H9 (cell line): ENCODE measurements around the gene GSTO2. TPM values are rescaled to one million over a fixed set of nuclear protein-coding genes. Genes with fewer than 3 reads are reported as not detected.

Source experiments
- DNase-seq: peaks from one replicate; pipeline ENCODE4 v3.0.0-alpha.2; 2017
- H2AFZ ChIP-seq: one replicate; pipeline ENCODE4 v1.6.1; 2013; ENCODE audit warnings: mild to moderate bottlenecking, low read length, control low read depth, moderate library complexity
- H2AK5ac ChIP-seq: 2 replicates; pipeline ENCODE4 v1.6.1; 2013; ENCODE audit warnings: low read length, control low read depth, mixed read lengths; ENCODE audit not compliant: insufficient read length
- H2BK120ac ChIP-seq: one replicate; pipeline ENCODE4 v1.6.1; 2013; ENCODE audit warnings: low read depth, mild to moderate bottlenecking, low read length, control low read depth, inconsistent platforms; ENCODE audit not compliant: poor library complexity, severe bottlenecking
- H2BK12ac ChIP-seq: 2 replicates; pipeline ENCODE4 v1.6.1; 2013; ENCODE audit warnings: low read length, control low read depth, mixed read lengths, low read depth; ENCODE audit not compliant: insufficient read length
- H2BK15ac ChIP-seq: 2 replicates; pipeline ENCODE4 v1.6.1; 2013; ENCODE audit warnings: low read depth, low read length, control low read depth
- H2BK20ac ChIP-seq: one replicate; pipeline ENCODE4 v1.6.1; 2013; ENCODE audit warnings: low read depth, mild to moderate bottlenecking, low read length, control low read depth, inconsistent platforms; ENCODE audit not compliant: poor library complexity, severe bottlenecking
- H2BK5ac ChIP-seq: 2 replicates; pipeline ENCODE4 v1.6.1; 2013; ENCODE audit warnings: low read length, control low read depth, mixed read lengths; ENCODE audit not compliant: insufficient read length
- H3K14ac ChIP-seq: 2 replicates; pipeline ENCODE4 v1.6.1; 2013; ENCODE audit warnings: low read length, control low read depth; ENCODE audit not compliant: insufficient read depth
- H3K18ac ChIP-seq: 2 replicates; pipeline ENCODE4 v1.6.1; 2013; ENCODE audit warnings: low read depth, mild to moderate bottlenecking, mixed read lengths, low read length, control low read depth; ENCODE audit not compliant: insufficient read length
- H3K23ac ChIP-seq: 2 replicates; pipeline ENCODE4 v1.6.1; 2013; ENCODE audit warnings: low read length, control low read depth, mixed read lengths, low read depth; ENCODE audit not compliant: insufficient read length
- H3K23me2 ChIP-seq: 2 replicates; pipeline ENCODE4 v1.6.1; 2013; ENCODE audit warnings: low read depth, mild to moderate bottlenecking, mixed read lengths, low read length, control low read depth; ENCODE audit not compliant: insufficient read length, poor library complexity, severe bottlenecking
- H3K27ac ChIP-seq: 2 replicates; pipeline ENCODE4 v1.5.1; 2013; ENCODE audit warnings: low read length, control low read depth, mixed read lengths, low read depth; ENCODE audit not compliant: insufficient read length
- H3K27me3 ChIP-seq: 2 replicates; pipeline ENCODE4 v1.6.1; 2013; ENCODE audit warnings: low read length, control low read depth, inconsistent platforms; ENCODE audit not compliant: insufficient read depth
- H3K4ac ChIP-seq: 2 replicates; pipeline ENCODE4 v1.6.1; 2013; ENCODE audit warnings: low read depth, mild to moderate bottlenecking, control low read depth, inconsistent platforms, low read length, moderate library complexity
- H3K4me1 ChIP-seq: 2 replicates; pipeline ENCODE4 v1.6.1; 2013; ENCODE audit warnings: low read length, control low read depth, inconsistent platforms; ENCODE audit not compliant: insufficient read depth
- H3K4me2 ChIP-seq: 2 replicates; pipeline ENCODE4 v1.6.1; 2013; ENCODE audit warnings: low read length, control low read depth, mixed read lengths; ENCODE audit not compliant: insufficient read length, insufficient read depth
- H3K56ac ChIP-seq: 2 replicates; pipeline ENCODE4 v1.6.1; 2013; ENCODE audit warnings: low read depth, mild to moderate bottlenecking, mixed read lengths, low read length, control low read depth; ENCODE audit not compliant: insufficient read length
- H3K79me1 ChIP-seq: 2 replicates; pipeline ENCODE4 v1.6.1; 2013; ENCODE audit warnings: low read depth, mild to moderate bottlenecking, moderate library complexity, low read length, control low read depth, inconsistent platforms; ENCODE audit not compliant: insufficient read depth, poor library complexity, severe bottlenecking
- H3K79me2 ChIP-seq: 2 replicates; pipeline ENCODE4 v1.6.1; 2013; ENCODE audit warnings: low read length, control low read depth, inconsistent platforms; ENCODE audit not compliant: insufficient read depth
- H3K9ac ChIP-seq: 2 replicates; pipeline ENCODE4 v1.6.1; 2013; ENCODE audit warnings: low read length, control low read depth, mixed read lengths; ENCODE audit not compliant: insufficient read length; ENCODE audit errors: extremely low read depth
- H3K9me3 ChIP-seq: one replicate; pipeline ENCODE4 v1.6.1; 2013; ENCODE audit warnings: low read depth, low read length, inconsistent platforms; ENCODE audit not compliant: control insufficient read depth
- H3T11ph ChIP-seq: one replicate; pipeline ENCODE4 v1.6.1; 2013; ENCODE audit warnings: mild to moderate bottlenecking, low read length, control low read depth, inconsistent platforms
- H4K20me1 ChIP-seq: one replicate; pipeline ENCODE4 v1.6.1; 2013; ENCODE audit not compliant: control insufficient read depth, insufficient read length, insufficient read depth
- H4K5ac ChIP-seq: 2 replicates; pipeline ENCODE4 v1.6.1; 2013; ENCODE audit warnings: low read depth, mild to moderate bottlenecking, mixed read lengths, low read length, control low read depth; ENCODE audit not compliant: insufficient read length
- H4K8ac ChIP-seq: replicated peaks from 2 replicates; pipeline ENCODE4 v1.6.1; 2013; ENCODE audit warnings: low read length, control low read depth, mixed read lengths, low read depth; ENCODE audit not compliant: insufficient read length
- H4K91ac ChIP-seq: 2 replicates; pipeline ENCODE4 v1.6.1; 2013; ENCODE audit warnings: low read depth, mild to moderate bottlenecking, moderate library complexity, mixed read lengths, low read length, control low read depth; ENCODE audit not compliant: insufficient read length
- H3K27ac Mint-ChIP-seq, 3 experiments: 2 replicates in 2 of 3; 3 replicates in 1 of 3; pipeline ENCODE4 v1.8.0; 2020 to 2021; ENCODE audit warnings: mixed read lengths in 3 of 3, mild to moderate bottlenecking in 1 of 3, moderate library complexity in 1 of 3
- H3K27me3 Mint-ChIP-seq: 2 replicates; pipeline ENCODE4 v1.8.0; 2021; ENCODE audit warnings: low read depth, mild to moderate bottlenecking, moderate library complexity, mixed read lengths
- H3K36me3 Mint-ChIP-seq, 3 experiments: 2 replicates in 2 of 3; 3 replicates in 1 of 3; pipeline ENCODE4 v1.8.0; 2020 to 2021; ENCODE audit warnings: low read depth in 3 of 3, mixed read lengths in 3 of 3; ENCODE audit not compliant: insufficient read depth in 1 of 3
- H3K4me1 Mint-ChIP-seq, 2 experiments: 2 replicates each; pipeline ENCODE4 v1.8.0; 2020; ENCODE audit warnings: mixed read lengths in 2 of 2
- H3K4me3 Mint-ChIP-seq, 2 experiments: 2 replicates in 1 of 2; 3 replicates in 1 of 2; pipeline ENCODE4 v1.8.0; 2020 to 2021; ENCODE audit warnings: mild to moderate bottlenecking in 2 of 2, mixed read lengths in 2 of 2, moderate library complexity in 1 of 2
- H3K9me3 Mint-ChIP-seq, 2 experiments: 2 replicates in 1 of 2; 3 replicates in 1 of 2; pipeline ENCODE4 v1.8.0; 2020; ENCODE audit warnings: mild to moderate bottlenecking in 2 of 2, mixed read lengths in 2 of 2, moderate library complexity in 1 of 2
- CTCF ChIP-seq: fragments of 200-600 bp; sonication (generic); conservative IDR thresholded peaks from 3 replicates; pipeline ENCODE4 v1.8.0; 2021; ENCODE audit warnings: antibody characterized with exemption, mild to moderate bottlenecking
- WGBS: extraction: QIAGEN DNeasy Blood & Tissue Kit; methylation state at CpG from one replicate; pipeline ENCODE4 v1.1.7; 2013; ENCODE audit warnings: missing lambda C conversion rate, low lambda C conversion rate, mixed read lengths; ENCODE audit not compliant: insufficient read length; ENCODE audit errors: extremely low coverage; 5-methylcytosine and 5-hydroxymethylcytosine counted together
- total RNA-seq: library from RNA; stranded (reverse); gene quantifications from 2 replicates; pipeline ENCODE4 v1.2.1, GENCODE V29; 2021

GSTO2 gene
- total RNA-seq, 1 experiment from 2014 or later, result 14.5 TPM

GRCh38 chr10:104257235-104257634 lies 11.7 kb upstream of the GSTO2 start:
- Mint-ChIP-seq H3K27me3 (peaks cover 7% of the 10 kb centered on the region; the same call in 1 of the 2 replicates), H3K36me3 (peaks cover 1 to 46% (median 11%) of the 10 kb centered on the region in 3 experiments; a peak in 4 of 7 replicates), H3K9me3 (no peaks in the 10 kb centered on the region), H3K27ac (no peak overlapping the region), H3K4me1 (peaks cover 34 to 53% of the 10 kb centered on the region in 2 experiments), H3K4me3 (peak overlapping the region in 1 of 2 experiments; percentile 10; a peak in 1 of 5 replicates)
- H3K79me2 ChIP-seq, result no peaks in the 10 kb centered on the region; the same call in 1 of the 2 replicates
- no peak overlapping the region for H3K18ac ChIP-seq
- H4K20me1 ChIP-seq, result no peaks in the 10 kb centered on the region
- no peaks in the 10 kb centered on the region for H3K79me1 ChIP-seq
- TF ChIP-seq CTCF, result no peak
- no peaks in the 10 kb centered on the region for H3K9me3 ChIP-seq
- WGBS, result no CpG with 5 or more reads among the region's 5 CpGs
- H2AFZ ChIP-seq, result no peak overlapping the region
- H2BK5ac ChIP-seq, result no peak overlapping the region
- H4K91ac ChIP-seq, result no peak overlapping the region
- no peak for DNase-seq
- H2BK12ac ChIP-seq, result no peak overlapping the region
- H3K23ac ChIP-seq, result no peak overlapping the region
- no peak overlapping the region for H2BK120ac ChIP-seq
- no peak overlapping the region for H3T11ph ChIP-seq
- peaks cover 11% of the 10 kb centered on the region; the same call in 1 of the 2 replicates for H3K4me1 ChIP-seq
- no peak overlapping the region for H2BK20ac ChIP-seq
- no peak overlapping the region for H3K14ac ChIP-seq
- no peak overlapping the region for H2BK15ac ChIP-seq
- H3K4me2 ChIP-seq, result no peak overlapping the region
- no peak overlapping the region for H3K4ac ChIP-seq
- no peak overlapping the region for H4K5ac ChIP-seq
- no peaks in the 10 kb centered on the region; the same call in 1 of the 2 replicates for H3K27me3 ChIP-seq
- peaks cover 12% of the 10 kb centered on the region for H3K23me2 ChIP-seq
- H3K56ac ChIP-seq, result no peak overlapping the region
- H3K9ac ChIP-seq, result no peak overlapping the region
- no peak overlapping the region for H3K27ac ChIP-seq
- no peak overlapping the region for H2AK5ac ChIP-seq
- no peak overlapping the region for H4K8ac ChIP-seq
